Measurements from ENCODE around the gene GPR176.
"Not testable (repeated sequence)": the region's sequence is repeated elsewhere in the genome, so short reads cannot be mapped to it uniquely, and the experiment has no call there.

Gene GPR176

GRCh38 chr15:39852250-39852649 lies 67.8 kb downstream of the GPR176 start:
- no peak for DNase-seq

DNA sequence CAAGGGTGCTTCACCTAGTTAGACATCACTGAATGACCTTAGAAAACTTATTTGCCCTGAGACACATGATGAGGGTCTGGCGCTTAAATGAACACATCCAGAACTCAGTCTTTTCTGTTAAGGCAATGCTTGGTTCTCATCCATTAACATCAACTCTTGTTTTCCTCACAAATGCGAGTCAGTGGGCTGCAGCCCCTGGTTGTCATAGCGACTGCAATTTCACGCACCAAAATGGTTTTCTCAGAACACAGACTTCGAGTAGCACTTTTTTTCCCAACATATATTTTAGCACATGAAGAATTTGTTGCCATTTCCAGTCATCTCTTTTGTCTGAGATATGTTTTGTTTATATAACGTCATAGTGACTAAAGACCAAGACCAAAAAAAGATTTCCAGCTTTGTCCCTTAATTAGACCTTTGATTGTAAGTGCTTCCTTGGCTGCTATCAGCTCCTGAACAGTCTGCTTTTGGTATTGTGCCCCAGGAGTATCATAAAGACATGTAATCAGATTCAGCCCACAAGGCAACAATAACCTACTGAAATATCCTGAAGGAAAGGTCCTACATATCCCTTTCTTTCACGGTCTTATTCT lies 68.5 kb downstream of the GPR176 start:
- no peak for DNase-seq

DNA sequence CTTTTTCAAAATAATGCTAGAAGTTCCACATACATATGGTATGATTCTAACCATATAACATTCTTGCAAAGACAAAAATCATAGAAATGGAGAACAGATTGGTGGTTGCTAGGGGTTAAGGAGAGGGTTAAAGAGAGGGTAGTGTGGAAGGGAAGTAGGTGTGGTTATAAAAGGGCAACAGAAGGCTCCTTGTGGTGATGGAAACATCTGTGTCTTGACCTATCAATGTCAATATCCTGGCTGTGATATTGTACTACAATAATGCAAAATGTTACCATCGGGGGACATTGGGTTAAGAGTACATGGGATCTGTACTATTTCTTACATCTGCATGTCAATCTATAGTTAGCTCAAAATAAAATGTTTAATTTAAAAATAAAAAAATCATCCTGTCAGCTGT lies 69.6 kb downstream of the GPR176 start:
- no peak for DNase-seq

GRCh38 chr15:39846108-39846507 lies 74.0 kb downstream of the GPR176 start:
- DNase-seq: no peak

DNA sequence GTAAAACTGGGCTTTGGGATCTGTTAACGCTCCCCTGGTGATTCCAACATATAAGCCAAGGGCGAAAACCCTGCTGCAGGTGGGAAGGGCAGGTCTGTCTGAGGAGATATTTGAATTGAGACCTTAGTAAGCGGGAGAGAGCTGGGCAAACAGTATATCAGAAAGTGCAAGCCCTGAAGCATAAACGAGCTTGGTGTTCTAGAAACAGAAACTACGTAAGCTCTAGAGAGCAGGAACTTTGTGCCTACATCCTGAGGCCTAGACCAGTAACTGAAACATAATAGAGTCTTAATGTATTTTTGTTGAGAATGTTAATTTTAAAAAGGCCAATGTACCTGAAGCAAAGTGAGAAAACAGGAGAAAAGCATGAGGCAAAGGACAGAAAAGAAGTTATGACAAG lies 74.5 kb downstream of the GPR176 start:
- DNase-seq: no peak

- no peak for DNase-seq
These were observed 76.5 kb downstream of the GPR176 start for GRCh38 chr15:39843565-39843964.

- DNase-seq: no peak
These were observed 82.6 kb downstream of the GPR176 start for GRCh38 chr15:39837454-39837853.

- no peak for DNase-seq
These were observed 84.5 kb downstream of the GPR176 start for GRCh38 chr15:39835550-39835949.

DNA sequence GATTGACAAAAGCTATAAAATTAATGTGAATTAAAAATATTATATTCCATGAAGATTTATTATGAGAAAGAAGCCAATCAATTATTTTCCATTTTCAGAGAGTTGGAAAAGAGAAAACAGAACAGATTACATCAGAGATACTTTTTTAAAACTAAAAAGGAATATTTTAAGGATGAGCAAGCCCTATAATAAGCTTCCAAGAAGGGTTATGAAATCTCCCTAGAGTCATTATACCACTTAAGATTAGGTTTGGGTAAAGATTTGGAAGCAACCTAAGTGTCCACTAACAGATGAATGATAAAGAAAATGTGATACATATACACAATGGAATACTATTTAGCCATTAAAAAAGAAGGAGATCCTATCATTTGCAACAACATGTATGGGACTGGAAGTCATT lies 85.8 kb downstream of the GPR176 start:
- no peak for DNase-seq

DNA sequence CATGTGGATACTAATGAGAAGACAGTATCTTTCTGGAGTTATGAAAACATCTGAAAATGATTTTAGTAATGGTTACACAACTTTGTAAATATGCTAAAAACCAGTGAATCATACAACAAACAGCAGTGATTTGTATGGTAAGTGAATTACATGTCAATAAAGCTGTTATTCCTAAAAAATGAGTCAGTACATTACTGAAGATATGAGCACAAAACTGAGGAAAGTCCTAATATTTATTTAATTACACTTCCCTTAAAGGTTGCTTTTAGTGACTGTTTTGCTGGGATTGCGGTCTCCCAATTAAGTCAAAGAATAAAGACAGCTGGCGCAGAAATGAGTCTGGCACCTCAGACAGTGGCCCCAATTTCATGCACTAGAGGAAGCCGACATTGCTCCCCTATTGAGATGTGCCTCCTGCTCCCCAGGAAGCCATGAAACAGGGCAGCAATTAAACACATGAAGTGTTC lies 86.5 kb downstream of the GPR176 start:
- DNase-seq: no peak

GRCh38 chr15:39830166-39830565 lies 89.9 kb downstream of the GPR176 start:
- DNase-seq: no peak

DNA sequence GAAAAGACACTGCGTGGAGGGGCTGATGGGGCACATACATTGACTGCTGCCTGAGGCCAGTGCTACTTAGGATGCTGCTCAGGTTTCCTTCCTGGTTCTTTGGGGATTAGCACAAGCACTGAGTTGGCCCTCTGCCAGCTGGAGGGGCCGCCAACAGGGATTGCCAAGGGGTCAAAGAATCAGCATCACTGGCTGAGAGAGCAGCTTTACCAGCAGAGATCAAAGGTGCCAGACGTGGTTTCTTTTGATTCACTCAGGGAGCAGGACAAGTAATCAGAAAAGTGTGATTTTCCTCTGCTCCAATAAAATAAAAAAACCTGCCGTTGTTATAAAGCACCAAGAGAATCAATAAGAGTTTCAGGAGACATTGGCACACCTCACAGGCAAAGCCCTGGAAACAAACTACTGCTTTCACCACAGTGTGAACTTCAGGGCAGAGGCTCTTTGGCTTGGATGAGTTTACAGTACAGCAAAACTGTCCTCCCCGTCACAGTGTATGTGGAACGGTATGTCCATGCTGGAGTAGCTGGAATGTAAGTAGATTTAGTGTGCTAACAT lies 91.6 kb downstream of the GPR176 start:
- DNase-seq: no peak

GRCh38 chr15:39826975-39827374 lies 93.1 kb downstream of the GPR176 start:
- DNase-seq: no peak

DNA sequence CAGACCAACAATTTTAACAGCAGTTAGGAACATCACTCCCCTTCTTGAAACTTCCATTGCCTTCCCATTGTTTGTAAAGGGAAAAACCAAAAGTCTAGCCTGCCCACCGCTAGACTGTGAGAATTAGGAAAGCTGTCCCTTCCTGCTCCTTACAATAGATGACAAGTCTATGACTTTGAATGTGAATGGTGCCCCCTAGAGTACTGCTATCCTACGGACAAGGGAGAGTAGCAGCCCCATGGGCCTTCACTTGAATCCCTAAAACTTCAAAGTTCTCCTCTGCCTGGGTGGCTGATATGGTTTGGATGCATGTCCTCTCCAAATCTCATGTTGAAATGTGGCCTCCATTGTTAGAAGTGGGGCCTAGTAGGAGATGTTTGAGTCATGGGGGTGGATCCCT lies 96.4 kb downstream of the GPR176 start:
- no peak for DNase-seq

DNA sequence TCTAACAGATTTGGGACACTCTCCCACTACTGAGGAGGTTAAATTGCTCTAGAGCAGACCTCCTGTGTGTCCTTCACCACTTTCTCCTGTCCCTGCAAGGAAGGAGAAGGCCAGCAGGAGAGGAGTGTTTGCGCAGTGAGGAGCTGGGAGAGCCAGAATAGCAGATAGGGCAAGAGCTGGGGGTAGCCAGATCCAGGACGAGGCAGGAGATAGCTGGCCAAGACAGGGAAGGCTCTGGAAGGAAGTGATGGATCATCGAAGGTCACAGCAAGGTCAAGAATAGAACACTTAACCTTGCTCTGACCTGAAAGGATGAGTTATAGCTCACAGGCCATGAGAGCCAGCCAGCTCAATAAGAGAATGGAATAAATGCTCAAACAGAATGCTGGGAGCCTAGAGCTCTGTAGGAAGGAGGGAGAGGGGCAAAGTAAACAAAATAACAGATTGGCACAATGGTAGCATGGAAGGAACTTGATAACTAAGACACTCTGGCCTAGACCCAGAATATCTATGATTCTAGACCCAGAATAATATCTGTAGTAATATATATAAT lies 99.9 kb downstream of the GPR176 start:
- no peak for DNase-seq

- no peak for DNase-seq
These were observed 100.5 kb downstream of the GPR176 start for GRCh38 chr15:39819533-39819932.

DNA sequence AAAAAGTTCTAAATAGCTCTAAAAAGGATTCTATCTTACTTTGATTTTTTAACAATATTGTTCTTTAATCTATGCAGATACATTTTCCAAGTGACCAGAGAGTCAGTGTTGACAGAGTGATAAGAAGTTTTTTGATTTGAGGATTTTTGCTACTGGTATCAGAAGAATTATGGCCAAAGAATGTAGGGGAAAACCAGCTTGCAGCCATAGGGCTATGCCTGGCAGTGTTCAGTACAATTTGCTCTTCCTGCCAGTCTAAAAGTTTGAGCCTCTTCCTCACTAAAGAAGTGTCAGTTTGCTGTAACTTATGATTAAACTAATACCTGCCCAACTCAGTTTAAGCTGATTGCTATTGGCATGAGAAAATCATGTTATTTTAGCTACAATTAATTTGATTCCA lies 102.2 kb downstream of the GPR176 start:
- no peak for DNase-seq

DNA sequence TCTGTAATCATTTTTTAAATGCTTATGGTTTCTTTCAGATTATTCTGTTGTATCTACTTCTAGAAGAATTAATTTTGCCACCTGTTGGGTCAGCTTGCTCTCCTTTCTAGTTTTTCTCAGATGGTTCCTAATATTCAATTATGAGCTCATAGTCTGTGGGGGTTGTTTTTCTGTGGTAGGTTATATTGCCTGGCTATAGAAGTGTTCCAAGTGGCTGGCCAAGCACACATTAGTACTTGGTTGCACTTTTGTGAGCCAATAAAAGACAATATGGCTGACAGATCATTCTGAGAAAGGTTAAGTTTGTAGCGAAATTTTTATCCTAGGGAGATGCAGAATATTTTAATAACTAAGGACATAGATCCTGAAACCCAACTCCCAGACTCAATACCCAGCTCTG lies 105.6 kb downstream of the GPR176 start:
- DNase-seq: no peak

DNA sequence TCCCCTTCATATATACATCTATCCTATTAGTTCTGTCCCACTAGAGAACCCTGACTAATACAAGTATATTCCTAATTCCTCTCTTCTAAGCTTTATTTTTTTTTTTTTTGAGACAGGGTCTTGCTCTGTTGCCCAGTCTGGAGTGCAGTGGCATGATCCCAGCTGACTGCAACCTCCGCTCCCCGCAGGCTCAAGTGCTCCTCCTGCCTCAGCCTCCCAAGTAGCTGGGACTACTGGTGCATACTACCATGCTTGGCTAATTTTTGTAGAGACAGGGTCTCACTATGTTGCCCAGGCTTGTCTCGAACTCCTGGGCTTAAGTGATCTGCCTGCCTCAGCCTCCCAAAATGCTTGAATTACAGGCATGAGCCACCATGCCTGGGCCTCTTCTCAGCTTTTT lies 107.4 kb downstream of the GPR176 start:
- not testable (repeated sequence) for DNase-seq

DNA sequence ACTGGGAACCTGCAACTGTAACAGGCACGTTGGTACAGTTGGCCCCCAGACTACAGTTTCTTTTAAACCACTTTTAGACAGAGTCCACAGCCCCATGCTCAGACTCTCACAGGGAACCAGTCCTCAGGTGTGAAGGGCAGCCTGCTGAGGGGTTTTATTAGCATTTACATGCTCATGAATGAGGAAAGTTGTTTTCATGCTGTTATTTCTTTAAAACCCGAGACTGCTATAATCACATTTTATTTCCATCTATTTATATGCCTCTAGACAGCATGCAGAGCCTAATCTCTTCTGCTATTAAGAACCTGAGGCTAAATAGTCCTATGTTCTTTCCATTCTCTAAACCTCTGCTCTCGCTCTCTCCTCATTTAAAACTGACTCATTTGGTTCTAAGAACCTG lies 111.2 kb downstream of the GPR176 start:
- no peak for DNase-seq

- no peak for DNase-seq
These were observed 112.3 kb downstream of the GPR176 start for GRCh38 chr15:39807791-39808190.

- no peak for DNase-seq
These were observed 116.0 kb downstream of the GPR176 start for GRCh38 chr15:39804026-39804425.

DNA sequence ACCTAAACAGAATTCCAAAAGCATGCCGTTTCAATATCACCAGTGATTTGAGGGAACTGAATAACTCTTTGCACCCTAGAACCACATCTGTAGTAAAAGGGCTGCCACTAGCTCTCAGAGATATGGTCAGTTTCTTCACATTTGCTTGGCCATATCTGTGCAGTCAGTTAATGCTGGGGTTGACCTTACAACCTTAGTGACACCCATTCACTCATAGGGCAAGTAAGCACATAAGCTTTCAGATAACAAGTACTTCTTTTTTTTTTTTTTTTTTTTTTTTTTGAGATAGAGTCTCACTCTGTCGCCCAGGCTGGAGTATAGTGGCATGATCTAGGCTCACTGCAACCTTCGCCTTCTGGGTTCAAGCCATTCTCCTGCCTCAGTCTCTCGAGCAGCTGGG lies 117.0 kb downstream of the GPR176 start:
- DNase-seq: no peak

GRCh38 chr15:39801641-39802309 lies 118.3 kb downstream of the GPR176 start:
- DNase-seq: no peak

All from CD4-positive, alpha-beta T cell treated with Interleukin-6 for 4 hours (primary cell).